GM23248 (cell line): ENCODE data around the gene CADPS. TPM values are rescaled to one million over a fixed set of nuclear protein-coding genes. Genes with fewer than 3 reads are reported as not detected.

Source experiments
- DNase-seq: peaks from one replicate; pipeline ENCODE4 v3.0.0-alpha.2; 2015
- H2AFZ ChIP-seq: fragments of 200-600 bp; sonication (generic); 2 replicates; pipeline ENCODE4 v1.6.1; 2016; ENCODE audit warnings: antibody characterized with exemption
- H3F3A ChIP-seq: fragments of 200-600 bp; sonication (generic); 2 replicates; pipeline ENCODE4 v1.6.1; 2016; ENCODE audit warnings: mild to moderate bottlenecking, antibody characterized with exemption, mixed run types; ENCODE audit not compliant: insufficient read depth
- H3K27ac ChIP-seq: fragments of 200-600 bp; sonication (generic); 2 replicates; pipeline ENCODE4 v1.5.1; 2016; ENCODE audit warnings: mild to moderate bottlenecking
- H3K27me3 ChIP-seq: fragments of 200-600 bp; sonication (generic); replicated peaks from 2 replicates; pipeline ENCODE4 v1.6.1; 2016; ENCODE audit warnings: mild to moderate bottlenecking; ENCODE audit not compliant: insufficient read depth
- H3K36me3 ChIP-seq: fragments of 200-600 bp; sonication (generic); 2 replicates; pipeline ENCODE4 v1.6.1; 2016; ENCODE audit warnings: low read depth, mild to moderate bottlenecking
- H3K4me1 ChIP-seq: fragments of 200-600 bp; sonication (generic); 2 replicates; pipeline ENCODE4 v1.6.1; 2016; ENCODE audit warnings: mild to moderate bottlenecking; ENCODE audit not compliant: insufficient read depth
- H3K4me2 ChIP-seq: fragments of 200-600 bp; sonication (generic); one replicate; pipeline ENCODE4 v1.6.1; 2016; ENCODE audit warnings: mild to moderate bottlenecking; ENCODE audit not compliant: unreplicated experiment
- H3K4me3 ChIP-seq: fragments of 200-600 bp; sonication (generic); 2 replicates; pipeline ENCODE4 v1.5.1; 2016; ENCODE audit warnings: mild to moderate bottlenecking
- H3K79me2 ChIP-seq: fragments of 200-600 bp; sonication (generic); 2 replicates; pipeline ENCODE4 v1.6.1; 2016; ENCODE audit warnings: mild to moderate bottlenecking; ENCODE audit not compliant: insufficient read depth
- H3K9ac ChIP-seq: fragments of 200-600 bp; sonication (generic); 2 replicates; pipeline ENCODE4 v1.6.1; 2016; ENCODE audit warnings: mild to moderate bottlenecking
- H3K9me2 ChIP-seq: fragments of 200-600 bp; sonication (generic); 2 replicates; pipeline ENCODE4 v1.6.1; 2016; ENCODE audit warnings: mixed run types, mild to moderate bottlenecking, moderate library complexity; ENCODE audit not compliant: insufficient read depth
- H3K9me3 ChIP-seq: fragments of 200-600 bp; sonication (generic); one replicate; pipeline ENCODE4 v1.6.1; 2017; ENCODE audit warnings: low read depth
- H4K20me1 ChIP-seq: fragments of 200-600 bp; sonication (generic); 2 replicates; pipeline ENCODE4 v1.6.0; 2016; ENCODE audit not compliant: insufficient read depth
- EZH2 ChIP-seq: fragments of 200-600 bp; sonication (generic); IDR thresholded peaks from 2 replicates; pipeline ENCODE4 v1.6.1; 2018; ENCODE audit warnings: antibody characterized with exemption, mild to moderate bottlenecking; ENCODE audit not compliant: insufficient read depth, poor library complexity, severe bottlenecking
- EZH2phosphoT487 ChIP-seq: fragments of 200-600 bp; sonication (generic); IDR thresholded peaks from 2 replicates; pipeline ENCODE4 v1.6.1; 2018; ENCODE audit warnings: antibody characterized with exemption, moderate library complexity, mild to moderate bottlenecking, low read depth; ENCODE audit not compliant: insufficient read depth
- WGBS, 2 experiments: methylation state at CpG; one replicate each; pipeline ENCODE4 v1.1.6; 2015 to 2017; ENCODE audit warnings: low lambda C conversion rate in 2 of 2, low coverage in 1 of 2; ENCODE audit errors: missing lambda C conversion rate in 2 of 2; 5-methylcytosine and 5-hydroxymethylcytosine counted together
- in situ Hi-C: fragments of 300-500 bp; cut with MboI; formaldehyde crosslinking; loops from 2 replicates; pipeline ENCODE4 v1.15.0; 2020
- polyA plus RNA-seq: library from polyadenylated mRNA; unstranded; fragments of >200 nt; fragmentation: Nextera tagmentation; extraction: Ambion mirVana; gene quantifications from 2 replicates; pipeline ENCODE4 v1.2.1, GENCODE V29; 2016
- total RNA-seq: library from RNA; depleted of rRNA; stranded (reverse); fragments of >200 nt; shearing (Covaris generic); gene quantifications from 2 replicates; pipeline ENCODE4 v1.2.3, GENCODE V29; 2014

Gene CADPS
- total and polyA plus RNA-seq, 2 experiments from 2014 or later: 3.0 to 4.1 TPM

GRCh38 chr3:62529230-62529629 lies 346.0 kb downstream of the CADPS start:
- no peaks in the 10 kb centered on the region for H3K36me3 ChIP-seq
- TF ChIP-seq EZH2phosphoT487 (no peak), EZH2 (no peak)
- 62 to 71% methylated on average over 4 of the region's 4 CpGs for WGBS, 2 experiments
- H3K9me2 ChIP-seq: no peaks in the 10 kb centered on the region
- in situ Hi-C loops: no loop called here
- H3K4me2 ChIP-seq: no peak overlapping the region
- H3F3A ChIP-seq: no peaks in the 10 kb centered on the region
- DNase-seq: peak; percentile 14
- H3K27me3 ChIP-seq: no peaks in the 10 kb centered on the region
- H4K20me1 ChIP-seq: no peaks in the 10 kb centered on the region
- no peaks in the 10 kb centered on the region for H3K9me3 ChIP-seq
- no peak overlapping the region for H3K27ac ChIP-seq
- no peaks in the 10 kb centered on the region for H3K79me2 ChIP-seq
- H3K4me1 ChIP-seq: no peaks in the 10 kb centered on the region
- H3K4me3 ChIP-seq: no peak overlapping the region
- H2AFZ ChIP-seq: no peak overlapping the region
- no peak overlapping the region for H3K9ac ChIP-seq

- Histone ChIP-seq H3K4me1 (no peaks in the 10 kb centered on the region), H3K4me3 (no peak overlapping the region), H3F3A (no peaks in the 10 kb centered on the region), H2AFZ (no peak overlapping the region), H3K9me3 (no peaks in the 10 kb centered on the region), H3K9ac (no peak overlapping the region), H3K36me3 (no peaks in the 10 kb centered on the region), H3K27ac (no peak overlapping the region), H3K27me3 (no peaks in the 10 kb centered on the region), H3K79me2 (no peaks in the 10 kb centered on the region), H3K9me2 (no peaks in the 10 kb centered on the region), H3K4me2 (no peak overlapping the region), H4K20me1 (no peaks in the 10 kb centered on the region)
- in situ Hi-C loops: no loop called here
- peak; percentile 60 for DNase-seq
- 43% methylated on average over 4 of the region's 4 CpGs for WGBS, 2 experiments
- TF ChIP-seq EZH2phosphoT487: no peak
- TF ChIP-seq EZH2: no peak
Observed at GRCh38 chr3:62527474-62527873, 347.7 kb downstream of the CADPS start.

GRCh38 chr3:62525281-62525680 lies 349.9 kb downstream of the CADPS start:
- Histone ChIP-seq H3K9me3 (no peaks in the 10 kb centered on the region), H3K4me2 (no peak overlapping the region), H2AFZ (no peak overlapping the region), H3K36me3 (no peaks in the 10 kb centered on the region), H3K9me2 (no peaks in the 10 kb centered on the region), H3K4me1 (no peaks in the 10 kb centered on the region), H3K9ac (no peak overlapping the region), H3K79me2 (no peaks in the 10 kb centered on the region), H3F3A (no peaks in the 10 kb centered on the region), H3K4me3 (no peak overlapping the region), H3K27ac (no peak overlapping the region), H3K27me3 (no peaks in the 10 kb centered on the region), H4K20me1 (no peaks in the 10 kb centered on the region)
- in situ Hi-C loops: no loop called here
- 73 to 75% methylated on average over 3 of the region's 3 CpGs for WGBS, 2 experiments
- TF ChIP-seq EZH2phosphoT487 (no peak), EZH2 (no peak)
- DNase-seq: peak; percentile 54

- Histone ChIP-seq H2AFZ (no peak overlapping the region), H3K9ac (no peak overlapping the region), H3K9me3 (no peaks in the 10 kb centered on the region), H3K4me1 (no peaks in the 10 kb centered on the region), H3F3A (no peaks in the 10 kb centered on the region), H4K20me1 (no peaks in the 10 kb centered on the region), H3K27me3 (no peaks in the 10 kb centered on the region), H3K27ac (no peak overlapping the region), H3K4me3 (no peak overlapping the region), H3K4me2 (no peak overlapping the region), H3K79me2 (no peaks in the 10 kb centered on the region), H3K36me3 (no peaks in the 10 kb centered on the region), H3K9me2 (no peaks in the 10 kb centered on the region)
- in situ Hi-C loops: no loop called here
- DNase-seq: no peak
- TF ChIP-seq EZH2 (no peak), EZH2phosphoT487 (no peak)
- WGBS, 2 experiments: 77 to 78% methylated on average over 4 of the region's 4 CpGs
Observed at GRCh38 chr3:62523672-62524071, 351.5 kb downstream of the CADPS start.
